Activated B cell treated with CpG ODN at 0.5 μM for 24 hours (primary cell): Measurements from ENCODE around the gene NUAK2. TPM values are rescaled to one million over a fixed set of nuclear protein-coding genes. Genes with fewer than 3 reads are reported as not detected.

ENCODE experiments used
- ATAC-seq: fragments of 200-7000 bp; cut with Tn5 transposase; one replicate; pipeline ENCODE4 v1.10.0; 2021; ENCODE audit warnings: low read depth, mild to moderate bottlenecking, moderate library complexity
- CTCF ChIA-PET: fragments of 350-600 bp; sonication (Branson Sonifier 250); formaldehyde crosslinking; loops from one replicate; lab custom pipeline; 2021; ENCODE audit warnings: antibody characterized with exemption; lab: Charles Lee
- POLR2A ChIA-PET: fragments of 350-600 bp; sonication (Branson Sonifier 250); formaldehyde crosslinking; loops from one replicate; lab custom pipeline; 2021; ENCODE audit warnings: antibody characterized with exemption; lab: Charles Lee
- DNase-seq: peaks from one replicate; pipeline ENCODE4 v3.0.0; 2022
- H3K27ac Mint-ChIP-seq: one replicate; pipeline ENCODE4 v1.8.0; 2020; ENCODE audit warnings: mixed read lengths
- H3K27me3 Mint-ChIP-seq: one replicate; pipeline ENCODE4 v1.8.0; 2021; ENCODE audit warnings: mixed read lengths
- H3K36me3 Mint-ChIP-seq: one replicate; pipeline ENCODE4 v1.8.0; 2021; ENCODE audit warnings: low read depth, mixed read lengths
- H3K4me1 Mint-ChIP-seq: one replicate; pipeline ENCODE4 v1.8.0; 2021; ENCODE audit warnings: mixed read lengths
- H3K4me3 Mint-ChIP-seq: one replicate; pipeline ENCODE4 v1.8.0; 2020; ENCODE audit warnings: mild to moderate bottlenecking, mixed read lengths
- H3K9me3 Mint-ChIP-seq: one replicate; pipeline ENCODE4 v1.8.0; 2020; ENCODE audit warnings: mixed read lengths
- intact Hi-C: fragments of 100-400 bp; cut with micrococcal nuclease; formaldehyde crosslinking; loops from one replicate; pipeline ENCODE4 v1.15.1; 2024
- total RNA-seq: library from RNA; stranded (reverse); gene quantifications from 2 replicates; pipeline ENCODE4 v1.2.3, GENCODE V29; 2022
- TF ChIP-seq, protein P1 (sequence below): fragments of 200-600 bp; IDR thresholded peaks from one replicate; pipeline ENCODE4 v1.8.0; 2022; ENCODE audit warnings: antibody characterized with exemption, mild to moderate bottlenecking

The NUAK2 gene
- total RNA-seq, 1 donor from 2014 or later, result 26.2 TPM

DNA sequence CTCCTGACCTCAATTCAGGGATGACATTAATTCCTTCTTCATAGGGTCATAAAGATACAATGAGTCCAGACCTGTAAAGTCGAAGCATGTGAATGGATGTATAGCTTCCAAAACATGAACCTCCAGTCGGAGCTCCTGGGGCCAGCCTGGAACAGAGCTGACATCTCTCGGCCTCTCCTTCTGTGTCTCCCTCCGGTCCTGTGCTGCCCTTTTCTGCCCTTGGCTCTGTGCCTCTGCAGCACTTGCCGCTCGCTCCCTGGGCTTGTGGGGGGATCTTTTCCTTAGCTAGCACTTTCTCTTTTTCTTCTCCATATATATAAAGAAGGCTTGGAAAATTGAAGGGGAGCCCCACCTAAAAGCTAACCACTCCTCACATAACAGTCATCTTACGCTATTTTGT lies 51.3 kb downstream of the NUAK2 start:
- no peaks in the 10 kb centered on the region for H3K9me3 Mint-ChIP-seq
- ATAC-seq (no peak), DNase-seq (no peak)
- H3K4me3 Mint-ChIP-seq, result no peak overlapping the region
- peaks cover 25% of the 10 kb centered on the region for H3K4me1 Mint-ChIP-seq
- POLR2A ChIA-PET, result interaction anchor here (0.9 to 35.7 kb wide), 2 partner anchors 45 to 69 kb away, joined by 3 to 1622 read pairs; partner anchors contain the start of gene NUAK2
- CTCF ChIA-PET, result interaction anchor here (1.0 to 10.1 kb wide), 7 partner anchors 14 to 254 kb away, joined by 4 to 585 read pairs (median 11); partner anchors contain the start of gene NUAK2
- TF ChIP-seq, protein P1, sequence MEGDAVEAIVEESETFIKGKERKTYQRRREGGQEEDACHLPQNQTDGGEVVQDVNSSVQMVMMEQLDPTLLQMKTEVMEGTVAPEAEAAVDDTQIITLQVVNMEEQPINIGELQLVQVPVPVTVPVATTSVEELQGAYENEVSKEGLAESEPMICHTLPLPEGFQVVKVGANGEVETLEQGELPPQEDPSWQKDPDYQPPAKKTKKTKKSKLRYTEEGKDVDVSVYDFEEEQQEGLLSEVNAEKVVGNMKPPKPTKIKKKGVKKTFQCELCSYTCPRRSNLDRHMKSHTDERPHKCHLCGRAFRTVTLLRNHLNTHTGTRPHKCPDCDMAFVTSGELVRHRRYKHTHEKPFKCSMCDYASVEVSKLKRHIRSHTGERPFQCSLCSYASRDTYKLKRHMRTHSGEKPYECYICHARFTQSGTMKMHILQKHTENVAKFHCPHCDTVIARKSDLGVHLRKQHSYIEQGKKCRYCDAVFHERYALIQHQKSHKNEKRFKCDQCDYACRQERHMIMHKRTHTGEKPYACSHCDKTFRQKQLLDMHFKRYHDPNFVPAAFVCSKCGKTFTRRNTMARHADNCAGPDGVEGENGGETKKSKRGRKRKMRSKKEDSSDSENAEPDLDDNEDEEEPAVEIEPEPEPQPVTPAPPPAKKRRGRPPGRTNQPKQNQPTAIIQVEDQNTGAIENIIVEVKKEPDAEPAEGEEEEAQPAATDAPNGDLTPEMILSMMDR, result no peak
- no peaks in the 10 kb centered on the region for H3K27me3 Mint-ChIP-seq
- no peak overlapping the region for H3K27ac Mint-ChIP-seq
- H3K36me3 Mint-ChIP-seq, result no peaks in the 10 kb centered on the region
- intact Hi-C loops, result no loop called here

DNA sequence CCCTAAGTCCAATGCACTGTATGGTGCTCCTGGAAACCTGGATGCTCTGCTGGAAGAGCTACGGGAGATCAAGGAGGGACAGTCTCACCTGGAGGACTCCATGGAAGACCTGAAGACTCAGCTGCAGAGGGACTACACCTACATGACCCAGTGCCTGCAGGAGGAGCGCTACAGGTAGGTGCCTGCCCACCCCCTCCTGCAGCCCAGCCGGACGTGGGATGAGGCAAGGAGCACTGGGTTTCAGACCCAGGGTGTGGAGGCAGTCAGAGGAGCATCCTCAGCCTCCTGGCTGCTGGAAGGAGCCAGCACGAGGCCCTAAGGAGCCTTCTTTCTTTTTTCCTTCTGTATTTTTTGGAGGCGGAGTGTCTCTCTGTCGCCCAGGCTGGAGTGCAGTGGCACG lies 51.8 kb downstream of the NUAK2 start:
- Mint-ChIP-seq H3K9me3 (no peaks in the 10 kb centered on the region), H3K4me1 (peaks cover 19% of the 10 kb centered on the region), H3K4me3 (no peak overlapping the region), H3K36me3 (no peaks in the 10 kb centered on the region), H3K27me3 (no peaks in the 10 kb centered on the region), H3K27ac (no peak overlapping the region)
- intact Hi-C loops, result no loop called here
- ChIA-PET POLR2A (interaction anchor here (0.6 to 35.7 kb wide), 2 partner anchors 45 to 61 kb away, joined by 4 to 1622 read pairs; partner anchors contain the start of gene NUAK2), CTCF (interaction anchor here (1.4 to 10.1 kb wide), 4 partner anchors 56 to 255 kb away, joined by 4 to 585 read pairs (median 8); partner anchors contain the start of gene NUAK2)
- ATAC-seq (no peak), DNase-seq (no peak)
- TF ChIP-seq, protein P1, result no peak

DNA sequence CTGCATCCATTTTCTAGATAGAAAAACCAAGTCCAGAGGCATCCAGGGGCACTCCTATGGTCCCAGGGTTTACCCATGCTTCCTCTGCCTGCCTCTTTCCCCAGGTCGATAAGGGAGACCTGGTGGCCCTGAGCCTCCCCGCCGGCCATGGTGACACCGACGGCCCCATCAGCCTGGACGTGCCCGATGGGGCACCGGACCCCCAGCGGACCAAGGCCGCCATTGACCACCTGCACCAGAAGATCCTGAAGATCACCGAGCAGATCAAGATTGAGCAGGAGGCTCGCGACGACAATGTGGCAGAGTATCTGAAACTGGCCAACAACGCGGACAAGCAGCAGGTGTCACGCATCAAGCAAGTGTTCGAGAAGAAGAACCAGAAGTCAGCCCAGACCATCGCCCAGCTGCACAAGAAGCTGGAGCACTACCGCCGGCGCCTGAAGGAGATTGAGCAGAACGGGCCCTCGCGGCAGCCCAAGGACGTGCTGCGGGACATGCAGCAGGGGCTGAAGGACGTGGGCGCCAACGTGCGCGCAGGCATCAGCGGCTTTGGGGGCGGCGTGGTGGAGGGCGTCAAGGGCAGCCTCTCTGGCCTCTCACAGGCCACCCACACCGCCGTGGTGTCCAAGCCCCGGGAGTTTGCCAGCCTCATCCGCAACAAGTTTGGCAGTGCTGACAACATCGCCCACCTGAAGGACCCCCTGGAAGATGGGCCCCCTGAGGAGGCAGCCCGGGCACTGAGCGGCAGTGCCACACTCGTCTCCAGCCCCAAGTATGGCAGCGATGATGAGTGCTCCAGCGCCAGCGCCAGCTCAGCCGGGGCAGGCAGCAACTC lies 52.5 kb downstream of the NUAK2 start:
- Mint-ChIP-seq H3K9me3 (no peaks in the 10 kb centered on the region), H3K27me3 (no peaks in the 10 kb centered on the region), H3K36me3 (no peaks in the 10 kb centered on the region), H3K4me3 (no peak overlapping the region), H3K4me1 (peaks cover 12% of the 10 kb centered on the region), H3K27ac (no peak overlapping the region)
- ChIA-PET POLR2A (interaction anchor here (0.6 kb wide), 1 partner anchor 62 kb away, joined by 4 read pairs; no protein-coding TSS in a partner anchor), CTCF (interaction anchor here (1.2 to 10.1 kb wide), 3 partner anchors 56 to 85 kb away, joined by 3 to 585 read pairs (median 4); partner anchors contain the start of gene NUAK2)
- intact Hi-C loops, result no loop called here
- DNase-seq (no peak), ATAC-seq (no peak)
- TF ChIP-seq, protein P1, result no peak

DNA sequence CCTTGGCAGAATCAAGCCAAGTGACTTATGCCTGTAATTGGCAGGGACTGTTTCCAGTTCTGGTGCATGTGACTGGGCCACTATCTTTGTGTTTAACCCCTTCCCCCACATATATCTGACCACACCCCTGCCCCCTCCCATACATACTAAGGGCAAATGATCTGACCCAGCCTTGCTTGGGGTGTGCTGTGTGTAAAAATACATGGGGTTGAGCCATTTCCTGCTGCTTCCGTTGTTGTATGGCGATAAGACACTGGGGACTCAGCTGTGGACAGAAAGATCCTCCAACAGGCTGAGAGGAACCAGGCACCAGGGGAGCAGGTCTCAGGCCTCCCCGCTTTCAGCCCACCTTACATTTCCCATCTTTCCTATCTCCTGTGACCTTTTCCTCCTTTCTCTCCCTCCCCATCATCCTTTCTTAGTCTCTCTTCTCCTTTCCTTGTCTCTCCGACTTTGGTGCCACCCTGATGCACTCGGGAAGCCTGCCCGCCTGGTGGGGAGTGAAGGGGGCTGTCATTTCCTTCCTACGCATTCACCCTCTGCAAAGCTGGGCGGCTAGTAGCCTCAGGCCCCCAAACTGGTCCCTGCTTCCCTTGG lies 54.1 kb downstream of the NUAK2 start:
- no peak for ATAC-seq
- H3K36me3 Mint-ChIP-seq, result no peaks in the 10 kb centered on the region
- CTCF ChIA-PET, result interaction anchor here (2.6 kb wide), 1 partner anchor 58 kb away, joined by 6 read pairs; no protein-coding TSS in a partner anchor
- H3K4me3 Mint-ChIP-seq, result no peak overlapping the region
- DNase-seq, result no peak
- H3K4me1 Mint-ChIP-seq, result peaks cover 4% of the 10 kb centered on the region
- peaks cover 5% of the 10 kb centered on the region for H3K27me3 Mint-ChIP-seq
- intact Hi-C loops, result no loop called here
- H3K27ac Mint-ChIP-seq, result no peak overlapping the region
- POLR2A ChIA-PET, result no interaction called here
- TF ChIP-seq, protein P1, result no peak
- no peaks in the 10 kb centered on the region for H3K9me3 Mint-ChIP-seq
